Vagina (tissue), 2 donors: ENCODE data around the gene LGR4.

Experiments
- POLR2AphosphoS5 ChIP-seq, 2 donors: sonication (generic); formaldehyde crosslinking; IDR thresholded peaks; one replicate each; pipeline ENCODE4 v1.9.0; 2017; ENCODE audit warnings: antibody characterized with exemption in 2 of 2, mild to moderate bottlenecking in 2 of 2, low read depth in 1 of 2; ENCODE audit not compliant: insufficient read depth in 1 of 2
- TF ChIP-seq, protein P1 (sequence below), 3 experiments: fragments of 450-650 bp in 2 of 3; fragments of 200-600 bp in 1 of 3; sonication (generic) in 1 of 3; IDR thresholded peaks; one replicate each; pipeline ENCODE4 v1.5.1; 2017 to 2019; ENCODE audit warnings: antibody characterized with exemption in 3 of 3, mild to moderate bottlenecking in 2 of 3, moderate library complexity in 2 of 3

DNA sequence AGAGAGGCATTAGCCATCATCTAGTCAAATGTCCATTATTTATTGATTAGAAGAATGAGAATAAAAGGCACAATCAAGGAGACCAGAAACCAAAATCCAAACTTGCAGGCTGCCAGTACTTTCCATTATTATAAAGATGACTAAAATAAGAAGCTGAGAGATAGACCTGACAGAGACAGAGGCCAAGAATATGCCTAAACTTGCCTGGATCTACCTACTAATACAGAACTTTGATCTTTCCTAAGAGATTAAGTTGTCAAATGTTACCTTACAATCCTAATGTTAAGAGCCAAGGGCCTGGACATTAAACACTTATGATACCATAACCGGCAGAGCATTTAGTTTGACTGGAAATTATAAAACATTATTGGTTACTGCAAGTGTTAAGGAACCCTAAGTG lies 6.2 kb downstream of the LGR4 start:
- no peak for TF ChIP-seq POLR2AphosphoS5 (IDR thresholded peaks at IDR 0.05; ENCODE audit: insufficient read depth in 1 of 2, low read depth in 1 of 2)
- TF ChIP-seq, protein P1, sequence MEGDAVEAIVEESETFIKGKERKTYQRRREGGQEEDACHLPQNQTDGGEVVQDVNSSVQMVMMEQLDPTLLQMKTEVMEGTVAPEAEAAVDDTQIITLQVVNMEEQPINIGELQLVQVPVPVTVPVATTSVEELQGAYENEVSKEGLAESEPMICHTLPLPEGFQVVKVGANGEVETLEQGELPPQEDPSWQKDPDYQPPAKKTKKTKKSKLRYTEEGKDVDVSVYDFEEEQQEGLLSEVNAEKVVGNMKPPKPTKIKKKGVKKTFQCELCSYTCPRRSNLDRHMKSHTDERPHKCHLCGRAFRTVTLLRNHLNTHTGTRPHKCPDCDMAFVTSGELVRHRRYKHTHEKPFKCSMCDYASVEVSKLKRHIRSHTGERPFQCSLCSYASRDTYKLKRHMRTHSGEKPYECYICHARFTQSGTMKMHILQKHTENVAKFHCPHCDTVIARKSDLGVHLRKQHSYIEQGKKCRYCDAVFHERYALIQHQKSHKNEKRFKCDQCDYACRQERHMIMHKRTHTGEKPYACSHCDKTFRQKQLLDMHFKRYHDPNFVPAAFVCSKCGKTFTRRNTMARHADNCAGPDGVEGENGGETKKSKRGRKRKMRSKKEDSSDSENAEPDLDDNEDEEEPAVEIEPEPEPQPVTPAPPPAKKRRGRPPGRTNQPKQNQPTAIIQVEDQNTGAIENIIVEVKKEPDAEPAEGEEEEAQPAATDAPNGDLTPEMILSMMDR (IDR thresholded peaks at IDR 0.05) = no peak
